WTC11 (cell line): ENCODE measurements around the gene FBXL13.

Experiments used
- CTCF ChIP-seq: fragments of 200-600 bp; IDR thresholded peaks from 2 replicates; pipeline ENCODE4 v1.8.0; 2022; ENCODE audit warnings: antibody characterized with exemption
- E2F4 ChIP-seq: sonication (generic); formaldehyde crosslinking; IDR thresholded peaks from 2 replicates; pipeline ENCODE4 v1.8.1; 2022; ENCODE audit warnings: low read depth, mild to moderate bottlenecking, moderate library complexity, missing genetic modification reagents, borderline replicate concordance
- NR3C1 ChIP-seq: sonication (generic); formaldehyde crosslinking; conservative IDR thresholded peaks from 2 replicates; pipeline ENCODE4 v1.8.1; 2023; ENCODE audit warnings: low read depth, mild to moderate bottlenecking, missing genetic modification reagents
- RELA ChIP-seq: sonication (generic); formaldehyde crosslinking; IDR thresholded peaks from 2 replicates; pipeline ENCODE4 v1.8.1; 2022; ENCODE audit warnings: missing genetic modification reagents, mild to moderate bottlenecking, borderline replicate concordance
- RORB ChIP-seq: fragments of 250-450 bp; sonication (Bioruptor Pico); IDR thresholded peaks from 2 replicates; pipeline ENCODE4 v1.9.0; 2021; ENCODE audit warnings: mild to moderate bottlenecking
- STAT6 ChIP-seq: sonication (generic); formaldehyde crosslinking; conservative IDR thresholded peaks from 2 replicates; pipeline ENCODE4 v1.8.1; 2023; ENCODE audit warnings: mild to moderate bottlenecking, low read depth, missing genetic modification reagents, moderate library complexity
- TEAD4 ChIP-seq: sonication (generic); formaldehyde crosslinking; IDR thresholded peaks from 2 replicates; pipeline ENCODE4 v1.8.0; 2022; ENCODE audit warnings: mild to moderate bottlenecking, missing genetic modification reagents
- USF1 ChIP-seq: sonication (generic); formaldehyde crosslinking; IDR thresholded peaks from 2 replicates; pipeline ENCODE4 v1.8.0; 2022; ENCODE audit warnings: mild to moderate bottlenecking, missing genetic modification reagents
- ZNF512 ChIP-seq: sonication (generic); formaldehyde crosslinking; IDR thresholded peaks from 2 replicates; pipeline ENCODE4 v1.8.1; 2022; ENCODE audit warnings: missing genetic modification reagents, borderline replicate concordance

GRCh38 chr7:103076764-103077163 is 2.2 kb upstream of the FBXL13 start:
- TF ChIP-seq ZNF512 (CRISPR knock-in tag) (no peak), CTCF (no peak), STAT6 (no peak), USF1 (CRISPR knock-in tag) (no peak), E2F4 (CRISPR knock-in tag) (no peak), RORB (CRISPR knock-in tag) (no peak), RELA (CRISPR knock-in tag) (no peak), NR3C1 (CRISPR knock-in tag) (no peak), TEAD4 (CRISPR knock-in tag) (no peak)
